Subcutaneous adipose tissue (tissue), 4 donors: ENCODE results near the gene GLRX3. TPM values are rescaled to one million over a fixed set of nuclear protein-coding genes. Genes with fewer than 3 reads are reported as not detected.

Experiments
- total RNA-seq, 4 donors: library from RNA; depleted of rRNA; stranded (reverse); fragments of >200 nt; gene quantifications; one replicate each; pipeline ENCODE4 v1.1.0, GENCODE V29; 2016
- TF ChIP-seq, protein P1 (sequence below): fragments of 450-650 bp; IDR thresholded peaks from one replicate; pipeline ENCODE4 v1.5.1; 2016; ENCODE audit warnings: low read depth, mild to moderate bottlenecking, control low read depth, antibody characterized with exemption, moderate library complexity

Gene GLRX3
- total RNA-seq, 4 donors from 2014 or later: 39.0 to 58.0 (median 45.1) TPM

DNA sequence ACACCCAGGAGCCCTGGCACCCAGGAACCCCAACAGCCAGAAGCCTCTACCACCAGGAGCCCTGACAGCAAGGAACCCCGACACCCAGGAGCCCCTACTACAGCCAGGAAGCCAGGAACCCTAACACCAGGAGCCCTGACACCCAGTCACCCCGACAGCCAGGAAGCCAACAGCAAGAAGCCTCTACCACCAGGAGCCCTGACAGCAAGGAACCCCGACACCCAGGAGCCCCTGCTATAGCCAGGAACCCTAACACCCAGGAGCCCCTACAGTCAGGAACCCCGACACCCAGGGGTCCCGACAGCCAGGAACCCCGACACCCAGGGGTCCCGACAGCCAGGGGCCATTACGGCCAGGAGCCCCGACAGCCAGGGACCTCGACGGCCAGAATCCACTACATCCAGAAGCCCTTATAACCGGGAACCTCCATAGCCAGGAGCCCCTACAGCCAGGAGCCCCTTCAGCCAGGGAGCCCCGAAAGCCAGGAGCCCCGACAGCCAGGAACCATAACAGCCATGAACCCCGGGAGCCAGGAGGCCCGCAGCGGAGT, 440 bp upstream of the GLRX3 start:
- TF ChIP-seq, protein P1, sequence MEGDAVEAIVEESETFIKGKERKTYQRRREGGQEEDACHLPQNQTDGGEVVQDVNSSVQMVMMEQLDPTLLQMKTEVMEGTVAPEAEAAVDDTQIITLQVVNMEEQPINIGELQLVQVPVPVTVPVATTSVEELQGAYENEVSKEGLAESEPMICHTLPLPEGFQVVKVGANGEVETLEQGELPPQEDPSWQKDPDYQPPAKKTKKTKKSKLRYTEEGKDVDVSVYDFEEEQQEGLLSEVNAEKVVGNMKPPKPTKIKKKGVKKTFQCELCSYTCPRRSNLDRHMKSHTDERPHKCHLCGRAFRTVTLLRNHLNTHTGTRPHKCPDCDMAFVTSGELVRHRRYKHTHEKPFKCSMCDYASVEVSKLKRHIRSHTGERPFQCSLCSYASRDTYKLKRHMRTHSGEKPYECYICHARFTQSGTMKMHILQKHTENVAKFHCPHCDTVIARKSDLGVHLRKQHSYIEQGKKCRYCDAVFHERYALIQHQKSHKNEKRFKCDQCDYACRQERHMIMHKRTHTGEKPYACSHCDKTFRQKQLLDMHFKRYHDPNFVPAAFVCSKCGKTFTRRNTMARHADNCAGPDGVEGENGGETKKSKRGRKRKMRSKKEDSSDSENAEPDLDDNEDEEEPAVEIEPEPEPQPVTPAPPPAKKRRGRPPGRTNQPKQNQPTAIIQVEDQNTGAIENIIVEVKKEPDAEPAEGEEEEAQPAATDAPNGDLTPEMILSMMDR: no peak

DNA sequence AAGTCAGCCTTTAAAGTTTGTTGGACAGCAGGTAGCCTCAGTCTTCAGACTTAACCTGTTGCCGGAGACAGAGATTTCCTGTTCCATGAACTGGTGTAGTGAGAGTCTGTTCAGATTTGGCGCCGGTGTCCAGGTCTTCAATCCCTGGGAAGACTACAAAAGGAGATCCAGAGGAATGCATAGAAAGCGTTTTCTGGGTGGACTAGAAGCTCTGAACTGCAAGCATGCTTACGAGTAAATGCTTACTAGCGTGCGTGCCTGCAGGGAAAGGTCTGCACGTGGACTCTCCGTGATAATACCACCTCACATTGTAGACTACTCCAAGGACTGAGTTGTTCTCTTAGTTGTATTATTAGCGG, 878 bp downstream of the GLRX3 start:
- TF ChIP-seq, protein P1: no peak

DNA sequence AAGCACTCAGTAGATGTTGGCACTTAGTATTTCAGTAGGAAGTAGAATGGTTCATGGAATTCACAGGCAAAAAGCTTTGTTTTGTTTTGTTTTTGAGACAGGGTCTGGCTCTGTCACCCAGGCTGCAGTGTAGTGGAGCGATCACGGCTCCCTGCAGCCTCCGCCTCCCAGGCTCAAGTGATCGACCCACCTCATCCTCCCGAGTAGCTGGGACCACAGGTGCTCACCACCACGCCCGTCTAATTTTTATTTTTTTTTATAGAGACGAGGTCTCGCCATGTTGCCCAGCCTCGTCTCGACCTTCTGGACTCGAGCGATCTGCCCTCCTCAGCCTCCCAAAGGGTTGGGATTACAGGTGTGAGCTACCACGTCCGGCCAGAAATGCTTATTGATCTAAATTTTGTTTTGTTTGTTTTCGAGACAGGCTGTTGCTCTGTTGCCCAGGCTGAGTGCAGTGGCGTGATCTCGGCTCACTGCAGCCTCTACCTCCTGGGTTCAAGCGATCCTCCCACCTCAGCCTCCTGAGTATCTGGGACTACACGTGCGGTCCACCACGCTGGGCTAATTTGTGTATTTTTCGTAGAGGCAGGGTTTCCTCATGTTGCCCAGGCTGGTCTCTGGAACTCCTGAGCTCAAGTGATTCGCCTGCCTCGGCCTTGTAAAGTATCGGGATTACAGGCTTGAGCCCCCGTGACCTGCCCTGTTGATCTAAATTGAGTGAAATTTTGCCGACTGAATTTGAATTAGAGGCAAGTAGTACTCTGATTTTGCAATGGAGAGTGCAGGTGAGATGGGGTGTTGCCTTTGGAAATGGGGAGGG, 1.7 kb downstream of the GLRX3 start:
- TF ChIP-seq, protein P1: no peak

DNA sequence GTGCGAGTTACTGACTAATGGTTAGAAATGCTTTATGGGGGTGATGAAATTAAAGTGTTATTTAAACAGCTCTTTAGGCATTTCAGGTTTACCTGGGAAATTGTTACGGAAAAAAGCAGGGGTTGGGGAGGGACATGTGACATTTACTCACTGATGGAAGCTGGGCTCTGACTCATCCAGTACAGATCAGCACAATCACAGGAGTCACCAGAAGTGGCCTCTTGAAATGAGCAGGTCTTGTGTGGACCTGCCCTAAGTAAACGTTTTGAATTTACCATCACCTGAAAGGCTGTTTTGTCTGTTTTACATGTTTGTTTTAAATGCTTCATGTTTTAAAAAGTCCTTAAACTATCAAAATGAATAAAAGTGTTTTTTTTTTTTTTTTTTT, 2.3 kb downstream of the GLRX3 start:
- TF ChIP-seq, protein P1: no peak

DNA sequence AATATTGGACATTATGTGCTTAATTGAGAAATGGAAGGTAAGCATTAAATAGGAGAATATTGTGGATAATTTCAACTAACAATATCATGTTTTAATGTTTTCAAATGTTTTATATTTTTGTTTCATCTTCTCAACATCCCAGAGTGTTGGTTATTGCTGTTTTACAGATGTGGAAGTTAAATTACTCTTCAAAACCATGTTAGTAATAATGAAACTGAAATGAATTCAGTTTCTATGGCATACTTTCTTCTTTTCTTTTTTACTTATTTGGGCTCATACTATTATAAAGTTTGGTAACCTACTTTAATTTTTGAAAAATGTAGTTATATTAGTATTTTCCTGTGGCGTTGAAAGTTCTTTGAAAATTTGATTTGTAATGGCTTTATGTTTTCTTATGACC, 4.2 kb downstream of the GLRX3 start:
- TF ChIP-seq, protein P1: no peak

DNA sequence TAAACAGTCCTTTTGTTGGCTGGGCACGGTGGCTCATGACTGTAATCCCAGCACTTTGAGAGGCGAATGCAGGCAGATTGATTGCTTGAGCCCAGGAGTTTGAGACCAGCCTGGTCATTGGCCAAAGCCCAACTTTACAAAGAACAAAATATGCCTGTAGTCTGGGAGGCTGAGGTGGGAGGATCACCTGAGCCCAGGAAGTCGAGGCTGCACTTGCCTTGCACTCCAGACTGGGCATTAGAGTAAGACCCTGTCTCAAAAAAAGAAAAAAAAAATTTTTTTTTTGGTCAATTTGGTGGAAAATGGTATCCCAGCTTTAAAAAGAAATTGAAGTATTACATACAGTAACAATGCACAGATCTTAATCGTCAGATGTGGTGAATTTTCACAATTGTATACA, 4.8 kb downstream of the GLRX3 start:
- TF ChIP-seq, protein P1: no peak

DNA sequence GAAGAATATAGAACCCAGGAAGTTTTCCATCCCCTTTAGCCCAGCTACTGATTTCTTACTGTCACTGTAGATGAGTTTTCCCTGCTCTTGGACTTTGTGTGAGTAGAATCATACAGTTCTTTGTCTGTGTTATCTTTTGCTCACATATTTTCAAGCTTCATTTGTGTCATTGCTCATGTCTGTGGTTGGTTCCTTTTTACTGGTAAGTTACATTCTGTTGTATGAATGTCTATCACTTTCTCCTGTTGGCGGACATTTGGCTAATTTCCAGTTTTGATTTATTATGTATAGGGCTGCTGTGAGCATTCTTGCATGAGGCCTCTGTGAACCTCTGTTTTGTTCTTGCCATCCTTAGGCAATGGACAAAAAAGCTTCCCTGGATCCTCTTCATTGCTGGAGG, 5.3 kb downstream of the GLRX3 start:
- TF ChIP-seq, protein P1: no peak
